Bone marrow (tissue), 2 donors: Measurements from ENCODE around the gene ABCF1.
A peak's percentile ranks its signal among the peaks of the same experiment; 100 is the strongest.
"Not testable (repeated sequence)": the region's sequence is repeated elsewhere in the genome, so short reads cannot be mapped to it uniquely, and the experiment has no call there.

Source experiments
- DNase-seq, 2 donors: peaks; one replicate each; lab custom pipeline; 2025; lab: John Stamatoyannopoulos, UW

Gene ABCF1

DNA sequence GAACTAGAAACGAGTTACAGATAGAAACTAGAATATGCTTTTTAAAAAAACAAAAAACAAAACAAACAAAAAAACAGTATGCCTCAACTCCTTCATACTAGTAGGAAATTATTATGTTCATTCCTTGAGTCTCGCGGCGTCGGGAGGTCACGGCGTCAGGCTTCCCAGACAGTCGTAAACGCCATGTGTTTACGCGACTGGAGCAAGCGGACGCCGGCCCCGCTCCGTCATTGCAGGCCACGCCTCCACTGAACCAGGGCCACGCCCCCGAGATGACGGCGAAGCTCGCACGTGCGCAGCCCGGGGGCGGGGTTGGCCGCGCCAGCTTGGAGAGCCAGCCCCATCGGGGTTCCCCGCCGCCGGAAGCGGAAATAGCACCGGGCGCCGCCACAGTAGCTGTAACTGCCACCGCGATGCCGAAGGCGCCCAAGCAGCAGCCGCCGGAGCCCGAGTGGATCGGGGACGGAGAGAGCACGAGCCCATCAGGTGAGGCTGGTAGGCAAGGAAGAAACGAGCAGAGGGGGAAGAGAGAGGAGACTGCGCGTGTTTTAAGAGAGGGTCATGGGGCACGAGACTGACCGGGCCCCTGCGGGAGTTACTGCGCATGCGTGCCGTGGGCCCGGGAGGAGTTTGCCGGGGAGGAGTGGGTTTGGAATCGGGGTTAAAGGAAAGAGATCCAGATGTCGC, at the start of gene ABCF1:
TSS of gene ABCF1 (plus strand) at position 368 of the 687 bp plus-strand sequence. CDS start at position 414, 46 bp downstream.
- peak; percentile 91 to 96 for DNase-seq

DNA sequence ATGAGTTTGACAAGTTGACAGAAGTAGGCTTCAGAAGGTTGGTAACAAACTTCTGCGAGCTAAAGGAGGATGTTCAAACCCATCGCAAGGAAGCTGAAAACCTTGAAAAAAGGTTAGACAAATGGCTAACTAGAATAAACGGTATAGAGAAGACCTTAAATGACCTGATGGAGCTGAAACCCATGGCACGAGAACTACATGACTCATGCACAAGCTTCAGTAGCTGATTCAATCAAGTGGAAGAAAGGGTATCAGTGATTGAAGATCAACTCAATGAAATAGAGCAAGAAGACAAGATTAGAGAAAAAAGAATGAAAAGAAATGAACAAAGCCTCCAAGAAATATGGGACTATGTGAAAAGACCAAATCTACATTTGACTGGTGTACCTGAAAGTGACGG, 49.3 kb upstream of the ABCF1 start:
- DNase-seq: not testable (repeated sequence)

DNA sequence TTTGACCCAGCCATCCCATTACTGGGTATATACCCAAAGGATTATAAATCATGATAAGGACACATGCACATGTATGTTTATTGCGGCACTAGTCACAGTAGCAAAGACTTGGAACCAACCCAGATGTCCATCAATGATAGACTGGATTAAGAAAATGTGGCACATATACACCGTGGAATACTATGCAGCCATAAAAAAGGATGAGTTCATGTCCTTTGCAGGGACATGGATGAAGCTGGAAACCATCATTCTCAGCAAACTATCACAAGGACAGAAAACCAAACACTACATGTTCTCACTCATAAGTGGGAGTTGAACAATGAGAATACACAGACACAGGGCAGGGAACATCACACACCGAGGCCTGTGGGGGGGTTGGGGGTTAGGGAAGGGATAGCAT, 44.8 kb upstream of the ABCF1 start:
- DNase-seq: not testable (repeated sequence)

DNA sequence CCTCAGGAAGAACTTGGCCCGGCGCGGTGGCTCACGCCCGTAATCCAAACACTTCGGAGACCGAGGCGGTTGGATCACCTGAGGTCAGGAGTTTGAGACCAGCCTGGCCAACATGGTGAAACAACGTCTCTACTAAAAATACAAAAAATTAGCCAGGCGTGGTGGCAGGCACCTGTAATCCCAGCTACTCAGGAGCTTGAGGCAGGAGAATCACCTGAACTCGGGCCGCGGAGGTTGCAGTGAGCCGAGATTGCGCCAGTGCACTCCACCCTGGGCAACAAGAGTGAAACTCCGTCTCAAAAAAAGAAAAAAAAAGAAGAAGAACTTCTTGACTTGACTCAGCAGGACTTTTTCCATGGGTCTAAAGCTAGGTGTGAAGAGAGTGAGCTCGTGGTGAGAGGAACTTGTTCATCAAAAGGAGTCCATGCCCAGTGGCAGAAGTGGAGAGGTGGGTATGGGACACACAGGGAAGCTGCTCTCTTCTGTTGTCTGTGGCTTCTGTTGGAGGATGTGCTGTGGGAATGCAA, 41.8 kb upstream of the ABCF1 start:
- not testable (repeated sequence) for DNase-seq

DNA sequence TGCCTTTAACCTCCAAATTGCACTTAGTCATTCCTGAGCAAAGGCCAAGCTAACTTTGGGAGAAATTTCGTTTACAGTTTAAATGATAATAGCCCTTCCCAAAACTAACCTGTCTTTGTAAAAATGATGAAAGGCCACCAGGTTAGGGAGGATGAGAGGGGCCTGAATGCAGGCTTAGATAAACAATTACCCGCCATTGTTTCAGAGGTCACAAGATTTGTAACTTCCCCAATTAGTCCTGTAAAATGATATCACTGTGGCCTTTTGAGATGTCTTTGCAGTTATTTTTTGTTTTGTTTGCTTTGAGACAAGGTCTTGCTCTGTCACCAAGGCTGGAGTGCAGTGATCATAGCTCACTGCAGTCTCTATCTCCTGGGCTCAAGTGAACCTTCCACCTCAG, 41.2 kb upstream of the ABCF1 start:
- DNase-seq: peak in 1 of 2 donors; percentile 40

DNA sequence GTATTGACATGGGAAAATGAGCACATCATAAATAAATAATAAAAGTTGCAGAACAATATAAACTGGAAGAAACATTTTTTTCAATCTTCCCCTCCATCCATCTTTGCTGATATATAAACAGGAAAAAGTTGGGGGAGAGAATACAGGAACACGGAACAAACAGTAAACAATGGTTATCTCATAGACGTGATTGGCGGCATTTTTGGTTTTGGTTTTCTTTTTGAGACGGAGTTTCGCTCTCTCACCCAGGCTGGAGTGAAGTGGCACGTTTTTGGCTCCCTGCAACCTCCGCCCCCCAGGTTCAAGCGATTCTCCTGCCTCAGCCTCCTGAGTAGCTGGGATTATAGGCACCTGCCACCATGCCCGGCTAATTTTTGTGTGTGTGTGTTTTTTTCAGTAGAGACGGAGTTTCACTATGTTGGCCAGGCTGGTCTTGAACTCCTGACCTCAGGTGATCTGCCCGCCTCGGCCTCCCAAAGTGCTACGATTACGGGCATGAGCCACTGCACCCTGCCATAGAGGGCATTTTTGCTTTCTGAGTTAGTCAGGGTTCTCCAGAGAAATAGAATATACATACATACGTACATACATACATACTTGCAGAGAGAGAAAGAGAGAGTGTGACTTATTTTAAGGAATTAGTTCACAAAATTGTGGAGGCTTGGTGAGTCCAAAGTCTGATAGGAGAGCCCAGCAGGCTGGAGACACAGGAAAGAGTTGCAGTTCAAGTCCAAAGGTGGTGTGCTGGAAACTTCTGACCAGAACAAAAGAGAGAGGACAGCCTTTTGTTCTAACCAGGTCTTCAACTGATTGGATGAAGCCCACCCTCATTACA, 37.6 kb upstream of the ABCF1 start:
- DNase-seq: peak in 1 of 2 donors; percentile 61

DNA sequence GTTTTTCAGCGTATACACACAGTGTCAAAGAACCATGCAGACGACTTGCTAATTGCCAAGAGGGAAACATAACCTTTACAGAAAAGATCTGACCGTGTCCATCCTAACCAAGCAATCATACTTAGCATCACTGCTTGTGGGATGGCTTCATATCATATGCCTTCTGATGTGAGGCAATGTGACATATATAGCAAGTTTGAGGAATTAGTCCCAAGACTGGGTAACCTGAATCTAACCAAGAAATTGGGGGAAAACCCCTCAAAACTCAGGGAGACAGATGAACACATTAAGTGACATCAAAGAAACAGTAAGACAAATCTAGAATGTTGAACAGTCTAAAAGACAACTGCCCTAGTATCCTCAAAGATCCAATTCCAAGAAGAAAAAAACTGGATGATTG, 33.3 kb upstream of the ABCF1 start:
- no peak for DNase-seq

DNA sequence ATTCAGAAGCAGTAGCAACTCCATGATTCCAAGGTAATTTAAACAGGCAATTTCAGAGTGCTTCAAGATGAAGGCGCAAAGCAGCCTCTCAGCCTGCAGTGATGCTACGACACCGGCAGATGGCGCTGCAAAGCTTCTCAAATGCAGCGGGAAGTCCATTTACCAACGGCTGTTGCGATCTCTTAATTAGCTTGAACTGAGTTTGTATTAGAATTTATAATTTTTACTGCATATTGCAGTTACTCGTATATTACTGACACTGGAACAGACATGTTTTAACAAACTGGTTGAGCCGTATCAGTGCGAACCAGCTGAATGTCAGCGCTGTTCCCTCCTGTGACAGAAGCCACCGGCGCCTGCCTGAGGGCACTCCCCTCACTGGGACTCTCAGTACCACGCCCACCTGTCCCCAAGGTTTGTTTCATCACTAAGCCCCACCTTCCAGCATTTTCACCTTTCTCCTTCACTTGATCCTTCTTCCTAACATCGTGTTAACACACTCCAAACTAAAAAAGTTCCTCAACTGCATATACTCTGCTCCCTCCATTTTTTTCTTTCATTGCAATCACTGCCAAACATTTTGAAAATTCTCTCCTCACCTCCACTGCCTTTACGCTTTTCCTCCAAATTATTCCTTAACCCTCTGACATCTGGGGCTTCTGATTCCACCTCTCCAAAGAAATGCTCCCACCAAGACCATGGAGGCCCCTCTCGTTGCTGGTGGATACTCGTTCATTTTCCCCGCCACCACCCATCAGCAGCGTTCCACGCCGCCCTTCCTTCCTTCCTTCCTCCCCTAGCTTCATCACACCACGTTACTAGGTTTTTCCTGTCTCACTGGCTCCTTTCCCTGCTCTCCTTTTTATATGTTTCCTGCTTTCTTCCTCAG, 29.5 kb upstream of the ABCF1 start:
- DNase-seq: peak; percentile 34 to 68

DNA sequence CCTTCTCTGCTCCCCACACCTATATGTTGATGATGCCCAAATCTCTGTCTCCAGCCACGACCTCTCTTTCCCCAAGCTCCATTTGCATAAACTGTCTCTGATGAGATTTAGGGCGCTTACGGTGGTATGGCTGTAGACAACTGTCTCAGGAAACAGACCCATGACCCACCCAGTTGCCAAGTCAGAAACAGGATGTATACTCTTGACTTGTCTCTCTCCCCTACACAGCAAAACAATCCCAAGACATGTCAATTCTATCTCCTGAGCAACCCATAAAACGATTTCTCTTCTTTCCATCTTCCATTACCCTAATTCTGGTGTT, 28.9 kb upstream of the ABCF1 start:
- DNase-seq: peak in 1 of 2 donors; percentile 27

DNA sequence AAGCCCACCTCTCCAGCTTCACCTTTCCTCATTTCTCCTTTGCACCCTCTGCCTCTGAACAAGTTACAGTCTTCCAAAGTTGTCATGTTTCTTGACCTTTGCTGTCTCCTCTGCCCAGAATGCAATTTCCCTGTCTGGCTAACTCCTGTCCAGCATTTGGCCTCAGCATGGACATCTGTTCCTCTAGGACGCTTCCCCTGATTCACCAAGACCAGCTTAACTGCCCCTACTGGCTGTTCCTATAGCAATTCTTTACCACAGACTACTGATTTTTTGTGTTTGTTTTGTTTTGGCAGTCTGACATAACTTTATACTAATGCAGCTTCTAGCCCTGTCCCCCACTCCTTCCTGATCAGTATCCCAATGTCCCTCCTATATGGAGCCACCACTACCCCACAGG, 28.3 kb upstream of the ABCF1 start:
- DNase-seq: no peak

DNA sequence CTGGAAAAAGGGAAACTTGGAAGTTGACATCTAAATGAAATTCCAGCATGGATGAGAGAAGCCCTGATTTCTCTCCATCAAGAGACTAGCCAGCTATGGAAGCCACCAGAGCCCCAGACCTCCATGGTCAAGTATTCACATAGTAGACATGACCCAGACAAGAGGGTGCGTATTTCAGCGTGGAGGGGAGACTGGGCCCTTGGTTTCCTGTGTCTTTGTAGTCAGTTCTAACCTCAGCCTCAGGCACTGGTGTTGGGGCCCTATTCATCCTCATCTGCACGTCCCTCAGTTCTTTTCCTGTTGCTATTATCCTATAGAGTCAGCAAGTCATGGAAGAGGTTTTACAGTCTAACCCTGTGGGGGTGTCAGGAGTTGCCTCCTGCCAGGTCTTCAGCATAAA, 27.4 kb upstream of the ABCF1 start:
- DNase-seq: no peak

DNA sequence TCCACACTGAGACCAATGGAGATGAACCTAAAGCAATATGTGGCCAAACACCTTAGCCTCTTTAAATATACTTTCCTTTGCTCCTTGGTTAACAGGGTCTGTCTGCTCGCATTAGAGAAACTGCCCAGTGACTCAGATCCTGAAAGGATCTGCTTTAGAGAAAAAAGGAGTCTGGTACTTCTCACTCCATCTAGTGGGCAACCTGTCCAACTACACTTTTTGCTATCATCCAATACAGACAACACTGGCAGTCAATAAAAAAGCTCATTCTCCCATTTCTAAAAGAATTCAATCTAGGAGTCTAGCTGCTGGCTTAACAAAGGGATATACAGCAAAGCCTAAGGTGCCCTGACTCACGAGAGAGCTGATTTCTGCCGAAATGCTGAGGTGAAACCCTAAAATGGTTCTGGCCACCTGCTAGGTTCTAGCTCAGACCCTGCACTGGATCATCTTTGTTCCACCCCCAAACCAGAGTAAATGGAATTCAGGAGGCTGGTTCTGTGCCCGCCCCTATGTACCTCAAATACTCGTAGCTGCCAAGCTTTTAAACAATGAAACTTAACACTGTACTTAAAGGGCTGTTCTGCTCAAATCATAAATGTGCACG, 26.5 kb upstream of the ABCF1 start:
- DNase-seq: peak in 1 of 2 donors; percentile 80

DNA sequence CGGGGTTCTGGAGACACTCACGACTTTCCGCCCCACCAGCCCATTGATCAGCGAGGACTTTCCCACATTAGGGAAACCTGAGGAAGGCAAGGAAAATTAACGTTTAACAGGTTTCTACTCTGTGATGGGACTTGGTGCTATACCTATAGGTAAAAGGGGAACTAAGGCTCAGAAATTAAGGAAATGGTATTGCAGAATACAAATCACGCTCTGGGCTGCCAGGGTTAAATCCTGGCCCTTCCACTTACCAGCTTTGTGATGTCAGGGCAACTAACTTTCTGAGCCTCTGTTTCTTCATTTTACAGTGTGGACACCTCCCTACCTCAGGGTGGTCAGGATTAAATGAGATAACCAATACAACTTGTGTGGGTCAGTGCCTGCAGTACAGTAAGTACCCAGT, 23.8 kb upstream of the ABCF1 start:
- DNase-seq: no peak

DNA sequence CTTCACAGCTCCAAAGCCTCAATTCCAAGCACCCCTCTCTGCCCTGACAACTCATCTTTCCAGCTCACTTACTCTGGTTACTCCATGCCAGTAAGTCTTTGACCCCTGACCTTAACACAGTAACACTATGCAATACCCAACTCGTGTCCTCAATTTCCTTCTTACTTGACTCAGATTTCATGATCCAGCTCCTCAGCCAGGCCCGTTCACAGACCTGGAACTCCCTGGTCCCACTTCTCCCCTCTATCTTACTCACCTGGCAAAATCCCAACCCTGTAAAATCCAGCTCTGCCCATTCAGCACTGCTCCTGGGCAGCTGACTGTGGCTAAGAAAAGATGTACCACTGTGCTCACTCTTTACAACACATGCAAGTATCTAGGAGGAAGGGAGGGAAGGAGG, 22.9 kb upstream of the ABCF1 start:
- DNase-seq: no peak

DNA sequence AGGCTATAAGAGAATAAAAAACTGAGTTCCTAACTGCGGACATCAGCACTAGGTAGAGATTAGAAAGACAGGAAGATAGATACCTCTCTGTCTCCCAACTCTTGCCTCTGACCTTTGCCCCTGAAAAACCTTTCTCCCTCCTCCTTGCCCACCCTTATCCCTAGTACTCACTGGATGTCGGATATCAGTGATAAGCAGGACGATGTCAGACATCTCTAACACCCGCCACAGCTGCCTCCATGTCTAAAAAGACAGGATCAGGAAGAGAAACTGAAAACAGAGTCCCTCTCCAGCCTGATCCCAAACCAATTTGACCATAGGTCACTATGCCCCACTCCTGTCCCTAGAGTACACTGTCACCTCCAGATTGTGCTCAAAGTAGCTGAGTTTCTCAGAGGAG, 16.8 kb upstream of the ABCF1 start:
- DNase-seq: no peak

DNA sequence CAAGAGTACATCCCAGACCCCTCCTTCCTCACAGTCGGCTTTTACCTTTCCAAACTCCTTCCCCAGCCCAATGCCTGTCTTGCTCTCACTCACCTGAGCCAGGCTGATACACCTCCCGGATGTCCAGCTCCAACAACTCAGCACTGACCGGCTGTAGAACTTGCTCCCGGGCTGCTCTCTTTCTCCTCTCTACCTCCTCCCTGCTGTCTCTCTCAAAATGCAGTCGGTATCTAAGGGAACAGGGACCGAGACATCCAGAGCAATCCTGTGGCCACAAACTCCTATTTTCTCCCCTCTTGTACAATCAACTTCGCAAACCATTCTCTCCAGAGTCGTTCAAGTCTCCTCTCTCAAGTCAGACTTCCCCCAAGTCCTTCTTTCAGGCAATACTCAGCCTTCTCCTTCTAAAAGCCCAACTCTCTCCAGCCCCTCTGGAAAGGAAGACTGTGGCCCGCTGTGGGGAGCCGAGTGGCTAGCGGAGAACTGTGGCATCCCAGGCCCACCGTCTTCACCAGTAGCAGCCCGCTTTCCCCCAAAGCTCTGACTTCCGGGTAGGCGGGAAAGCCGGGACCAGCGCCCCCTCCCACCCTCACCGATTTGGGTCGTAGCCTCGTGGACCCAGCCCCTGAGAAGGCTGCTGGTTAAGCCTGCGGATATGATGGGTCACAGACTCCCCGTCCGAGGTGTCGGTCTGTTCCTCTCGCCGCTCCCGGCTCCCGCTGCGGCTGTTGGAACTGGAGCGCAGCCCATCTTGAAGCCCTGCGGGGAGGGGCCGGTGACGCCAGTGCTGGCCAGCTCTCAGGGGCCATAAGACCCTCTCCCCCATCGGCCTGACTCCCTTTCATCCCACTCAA, 16.1 kb upstream of the ABCF1 start:
- no peak for DNase-seq

DNA sequence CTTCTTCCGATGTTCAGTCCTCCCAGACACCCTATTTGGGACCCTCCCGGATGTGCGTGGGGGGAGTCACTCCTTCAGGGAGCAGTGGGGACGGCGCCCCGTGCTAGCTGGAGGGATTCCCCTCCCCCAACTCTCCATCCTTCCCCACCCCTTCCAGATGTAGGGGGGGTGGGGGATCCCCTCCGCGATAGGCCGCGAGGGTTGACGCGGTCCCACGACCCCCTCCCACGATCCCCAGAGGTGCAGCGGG, 15.5 kb upstream of the ABCF1 start:
- DNase-seq: no peak

DNA sequence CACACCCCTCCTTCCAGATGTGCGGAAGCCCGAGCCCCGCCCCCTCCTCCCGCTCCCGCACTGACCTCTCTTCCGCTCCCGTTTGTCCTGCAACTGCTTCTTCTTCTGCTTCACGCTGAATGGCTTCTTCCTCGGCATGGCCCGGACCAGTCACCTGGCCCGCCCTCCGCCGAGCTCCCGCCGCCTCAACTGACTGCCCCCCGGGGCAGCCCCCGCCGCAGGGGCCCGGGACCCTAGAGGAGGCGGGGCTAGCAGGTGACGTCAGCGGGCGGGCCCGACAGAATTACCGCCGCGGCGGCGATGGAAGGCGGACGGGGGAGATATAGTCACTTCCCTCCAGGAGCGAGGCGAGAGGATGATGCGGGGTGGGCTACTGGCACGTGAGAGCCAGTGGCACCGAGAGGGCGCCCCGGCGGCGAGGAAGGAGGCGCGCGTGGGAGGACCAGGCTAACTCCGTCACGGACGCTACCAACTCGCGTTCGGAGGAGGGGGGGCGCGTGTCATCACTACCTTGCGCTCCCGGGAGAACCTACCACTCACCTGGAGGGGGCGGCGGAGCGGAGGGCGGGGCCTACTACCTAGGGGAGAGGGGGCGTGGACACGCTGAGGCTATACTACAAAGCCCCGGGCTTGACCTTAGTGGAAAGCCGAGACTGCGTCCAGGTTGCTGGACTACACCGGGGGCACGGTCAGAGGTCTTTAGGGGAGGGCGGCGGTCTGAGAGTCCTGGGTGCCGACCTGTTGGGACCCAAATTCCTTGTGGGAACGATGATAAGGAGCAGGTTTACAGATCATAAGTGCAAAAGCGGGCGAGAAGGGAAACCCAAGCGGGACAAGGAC, 15.0 kb upstream of the ABCF1 start, which contains the start of gene GNL1:
TSS of gene GNL1 (minus strand) at position 424 of the 840 bp plus-strand sequence. CDS start at position 138, 286 bp downstream.
- peak; percentile 84 to 98 for DNase-seq

DNA sequence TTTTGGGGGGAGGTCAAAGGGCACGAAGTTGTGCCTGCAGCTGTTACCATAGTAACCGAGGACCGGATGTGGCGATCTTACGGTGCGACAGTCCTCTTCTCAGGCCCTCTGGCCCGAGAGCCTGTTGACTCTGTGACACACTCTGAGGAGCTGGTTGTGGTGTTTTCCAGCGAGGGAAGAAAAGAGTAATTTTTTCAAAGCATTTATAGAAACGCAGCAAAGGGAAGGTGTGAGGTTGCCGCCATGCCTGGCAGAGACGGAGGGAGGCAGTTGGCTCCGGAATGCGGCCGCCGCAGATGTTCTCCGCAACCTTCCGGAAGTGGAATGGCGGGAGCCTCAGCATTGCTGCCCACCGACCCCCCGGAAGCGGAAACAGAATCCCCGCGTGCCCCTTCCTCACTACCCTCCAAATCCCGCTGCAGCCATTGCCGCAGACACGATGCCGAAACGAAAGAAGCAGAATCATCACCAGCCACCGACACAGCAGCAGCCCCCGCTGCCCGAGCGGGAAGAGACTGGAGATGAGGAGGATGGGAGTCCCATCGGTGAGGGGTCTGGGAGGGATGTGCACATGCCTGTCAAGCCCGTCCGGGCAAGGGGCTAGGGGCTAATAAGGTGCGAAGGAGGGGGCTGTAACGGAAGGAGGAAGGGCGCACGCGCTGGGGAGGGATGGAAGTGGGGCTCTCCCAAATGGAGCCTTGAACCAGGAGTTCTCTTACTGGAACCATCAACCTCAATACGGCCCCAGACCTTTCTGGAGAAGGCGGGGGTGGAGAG, 14.1 kb upstream of the ABCF1 start, which contains the start of gene PRR3:
TSS of gene PRR3 (plus strand) at position 390 of the 777 bp plus-strand sequence. CDS start at position 440, 50 bp downstream.
- peak; percentile 63 to 92 for DNase-seq
